Endodermal cell (in vitro differentiated cells): ENCODE data around the gene NUP107. TPM values are rescaled to one million over a fixed set of nuclear protein-coding genes. Genes with fewer than 3 reads are reported as not detected.
A peak's percentile ranks its signal among the peaks of the same experiment; 100 is the strongest.

Experiments used
- DNase-seq: peaks from one replicate; pipeline ENCODE4 v3.0.0-alpha.2; 2017
- H3K27ac ChIP-seq: 2 replicates; pipeline ENCODE4 v1.5.1; 2013; ENCODE audit warnings: mild to moderate bottlenecking, low read depth, low read length, moderate library complexity
- H3K27me3 ChIP-seq: 2 replicates; pipeline ENCODE4 v1.6.1; 2013; ENCODE audit warnings: mild to moderate bottlenecking, low read length, moderate library complexity; ENCODE audit not compliant: insufficient read depth, control insufficient read depth, poor library complexity, severe bottlenecking
- H3K36me3 ChIP-seq: 2 replicates; pipeline ENCODE4 v1.7.0; 2013; ENCODE audit warnings: mild to moderate bottlenecking, low read length, moderate library complexity; ENCODE audit not compliant: control insufficient read depth, insufficient read depth
- H3K4me1 ChIP-seq: one replicate; pipeline ENCODE4 v1.7.0; 2013; ENCODE audit warnings: low read length; ENCODE audit not compliant: control insufficient read depth, insufficient read depth
- H3K4me3 ChIP-seq: 2 replicates; pipeline ENCODE4 v1.5.1; 2013; ENCODE audit warnings: mild to moderate bottlenecking, low read length, moderate library complexity
- H3K9ac ChIP-seq: 2 replicates; pipeline ENCODE4 v1.6.1; 2013; ENCODE audit warnings: mild to moderate bottlenecking, low read length, moderate library complexity; ENCODE audit not compliant: poor library complexity, severe bottlenecking; ENCODE audit errors: extremely low read depth
- H3K9me3 ChIP-seq: 2 replicates; pipeline ENCODE4 v1.6.1; 2013; ENCODE audit warnings: mild to moderate bottlenecking, low read length, moderate library complexity; ENCODE audit not compliant: control insufficient read depth
- H3K27ac Mint-ChIP-seq: 2 replicates; pipeline ENCODE4 v1.8.0; 2020; ENCODE audit warnings: mixed read lengths
- H3K27me3 Mint-ChIP-seq: 2 replicates; pipeline ENCODE4 v1.8.0; 2021; ENCODE audit warnings: mild to moderate bottlenecking, mixed read lengths; ENCODE audit not compliant: insufficient read depth
- H3K36me3 Mint-ChIP-seq: 2 replicates; pipeline ENCODE4 v1.8.0; 2020; ENCODE audit warnings: low read depth, mixed read lengths
- H3K4me1 Mint-ChIP-seq: 2 replicates; pipeline ENCODE4 v1.8.0; 2020; ENCODE audit warnings: mixed read lengths
- H3K4me3 Mint-ChIP-seq: 2 replicates; pipeline ENCODE4 v1.8.0; 2020; ENCODE audit warnings: mild to moderate bottlenecking, moderate library complexity, mixed read lengths
- H3K9me3 Mint-ChIP-seq: 2 replicates; pipeline ENCODE4 v1.8.0; 2020; ENCODE audit warnings: mild to moderate bottlenecking, mixed read lengths
- WGBS, 2 experiments: methylation state at CpG; one replicate each; pipeline versions ENCODE4 v1.1.5 to v1.1.7; 2013; ENCODE audit warnings: missing lambda C conversion rate in 2 of 2, mixed read lengths in 1 of 2; ENCODE audit not compliant: insufficient coverage in 1 of 2, insufficient read length in 1 of 2; 5-methylcytosine and 5-hydroxymethylcytosine counted together
- total RNA-seq, 2 donors: library from RNA; stranded (reverse); fragmentation: NEBNext Ultra II Directional in 1 of 2; extraction: Animal tissue kit (Norgen Biotek cat#: 25700) in 1 of 2; gene quantifications; 2 replicates in 1 of 2; 3 replicates in 1 of 2; pipeline ENCODE4 v1.2.1, GENCODE V29; 2021
- TF ChIP-seq, protein P1 (sequence below): fragments of 200-600 bp; sonication (generic); conservative IDR thresholded peaks from 2 replicates; pipeline ENCODE4 v1.5.0; 2021; ENCODE audit warnings: antibody characterized with exemption, mild to moderate bottlenecking

Gene NUP107
- total RNA-seq, 2 donors from 2014 or later, result 116 to 130 TPM

DNA sequence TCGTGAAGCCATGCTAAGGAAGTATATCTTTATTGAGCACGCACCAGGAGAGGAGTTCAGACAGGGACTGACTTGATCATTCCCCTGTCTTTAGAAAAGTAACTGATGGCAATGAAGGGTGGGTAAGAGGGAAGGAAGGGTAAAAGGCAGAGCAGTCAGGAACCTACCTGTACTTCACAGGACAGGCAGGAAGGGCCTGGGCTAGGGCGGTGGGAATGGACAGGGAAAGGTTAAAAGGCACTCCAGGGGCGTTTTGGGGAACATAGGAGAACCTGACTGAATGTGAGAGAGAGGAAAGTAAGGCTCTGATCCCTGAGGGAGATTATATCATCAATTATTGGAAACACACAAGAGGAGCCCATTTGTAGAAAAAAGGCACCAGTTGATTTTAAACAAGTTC lies 63.1 kb downstream of the NUP107 start:
- no peaks in the 10 kb centered on the region for H3K9me3 Mint-ChIP-seq

DNA sequence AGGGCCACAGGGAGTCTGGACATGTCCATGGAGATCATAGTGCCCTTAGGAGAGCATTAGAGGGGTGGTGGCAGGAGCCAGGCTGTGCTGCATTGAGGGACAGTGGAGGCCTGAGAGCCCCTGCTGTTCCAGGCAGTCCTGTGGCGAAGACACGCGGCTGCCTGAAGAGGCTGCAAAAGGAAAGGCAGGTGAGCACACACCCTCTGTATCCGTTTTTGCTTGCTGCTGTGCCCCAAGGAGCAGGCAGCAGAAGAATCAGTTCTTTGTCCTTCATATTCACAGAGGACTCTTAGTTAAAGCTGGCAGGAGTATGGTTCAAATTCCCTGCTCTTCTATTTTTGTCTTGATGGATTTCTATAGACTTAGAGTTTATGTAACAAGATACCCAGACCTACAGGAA lies 63.7 kb downstream of the NUP107 start:
- Mint-ChIP-seq H3K4me3 (no peak overlapping the region), H3K27ac (no peak overlapping the region), H3K9me3 (no peaks in the 10 kb centered on the region), H3K4me1 (peaks cover 8% of the 10 kb centered on the region), H3K27me3 (no peaks in the 10 kb centered on the region), H3K36me3 (peaks cover 28% of the 10 kb centered on the region)
- TF ChIP-seq, protein P1, sequence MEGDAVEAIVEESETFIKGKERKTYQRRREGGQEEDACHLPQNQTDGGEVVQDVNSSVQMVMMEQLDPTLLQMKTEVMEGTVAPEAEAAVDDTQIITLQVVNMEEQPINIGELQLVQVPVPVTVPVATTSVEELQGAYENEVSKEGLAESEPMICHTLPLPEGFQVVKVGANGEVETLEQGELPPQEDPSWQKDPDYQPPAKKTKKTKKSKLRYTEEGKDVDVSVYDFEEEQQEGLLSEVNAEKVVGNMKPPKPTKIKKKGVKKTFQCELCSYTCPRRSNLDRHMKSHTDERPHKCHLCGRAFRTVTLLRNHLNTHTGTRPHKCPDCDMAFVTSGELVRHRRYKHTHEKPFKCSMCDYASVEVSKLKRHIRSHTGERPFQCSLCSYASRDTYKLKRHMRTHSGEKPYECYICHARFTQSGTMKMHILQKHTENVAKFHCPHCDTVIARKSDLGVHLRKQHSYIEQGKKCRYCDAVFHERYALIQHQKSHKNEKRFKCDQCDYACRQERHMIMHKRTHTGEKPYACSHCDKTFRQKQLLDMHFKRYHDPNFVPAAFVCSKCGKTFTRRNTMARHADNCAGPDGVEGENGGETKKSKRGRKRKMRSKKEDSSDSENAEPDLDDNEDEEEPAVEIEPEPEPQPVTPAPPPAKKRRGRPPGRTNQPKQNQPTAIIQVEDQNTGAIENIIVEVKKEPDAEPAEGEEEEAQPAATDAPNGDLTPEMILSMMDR, result no peak
- WGBS, 2 experiments, result 80 to 81% methylated on average over 3 to 4 of the region's 4 CpGs
- Histone ChIP-seq H3K36me3 (peaks cover 51% of the 10 kb centered on the region), H3K4me1 (no peaks in the 10 kb centered on the region), H3K9ac (no peak overlapping the region), H3K9me3 (no peaks in the 10 kb centered on the region), H3K27me3 (no peaks in the 10 kb centered on the region), H3K27ac (no peak overlapping the region), H3K4me3 (no peak overlapping the region)
- DNase-seq, result peak; percentile 55

More for the DNA sequence above, 63.1 kb downstream of the NUP107 start:
- Histone ChIP-seq H3K9me3 (no peaks in the 10 kb centered on the region), H3K27ac (no peak overlapping the region), H3K9ac (no peak overlapping the region), H3K27me3 (no peaks in the 10 kb centered on the region), H3K4me3 (no peak overlapping the region), H3K4me1 (no peaks in the 10 kb centered on the region), H3K36me3 (peaks cover 45% of the 10 kb centered on the region)
- TF ChIP-seq, protein P1, result no peak
- peak overlapping the region; percentile 5 for H3K27ac Mint-ChIP-seq
- no peak overlapping the region for H3K4me3 Mint-ChIP-seq
- peaks cover 8% of the 10 kb centered on the region for H3K4me1 Mint-ChIP-seq
- DNase-seq, result no peak
- no peaks in the 10 kb centered on the region for H3K27me3 Mint-ChIP-seq
- peaks cover 23% of the 10 kb centered on the region for H3K36me3 Mint-ChIP-seq
- 92 to 100% methylated on average over 3 to 4 of the region's 4 CpGs for WGBS, 2 experiments

DNA sequence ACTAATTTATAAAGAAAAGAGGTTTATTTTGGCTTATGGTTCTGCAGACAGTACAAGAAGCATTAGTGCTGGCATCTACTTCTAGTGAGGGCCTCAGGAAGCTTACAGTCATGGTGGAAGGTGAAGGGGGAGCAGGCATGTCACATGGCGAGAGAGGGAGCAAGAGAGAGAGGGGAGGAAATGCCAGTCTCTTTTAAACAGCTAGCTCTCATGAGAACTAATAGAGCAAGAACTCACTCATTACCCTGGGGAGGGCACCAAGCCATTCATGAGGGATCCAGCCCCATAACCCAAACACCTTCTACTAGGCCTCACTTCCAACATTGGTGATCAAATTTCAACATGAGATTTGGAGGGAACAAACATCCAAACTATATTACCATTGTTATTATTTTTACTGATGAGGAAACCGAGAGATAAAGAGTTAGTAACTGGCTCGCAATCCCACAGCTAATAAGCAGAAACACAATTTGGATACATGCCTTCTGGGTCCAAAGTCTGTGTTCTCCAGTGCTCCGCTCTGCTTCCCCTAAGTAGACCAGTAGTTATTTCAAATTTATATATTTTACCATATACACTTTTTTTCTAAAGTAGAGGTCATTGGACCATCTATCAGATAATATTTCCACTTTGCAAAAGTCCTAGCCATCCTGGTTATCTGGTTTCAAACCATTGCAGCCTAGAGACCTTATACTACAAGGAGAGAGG lies 68.9 kb downstream of the NUP107 start:
- no peak overlapping the region for H3K27ac ChIP-seq
- Mint-ChIP-seq H3K4me1 (no peaks in the 10 kb centered on the region), H3K36me3 (peaks cover 66% of the 10 kb centered on the region), H3K4me3 (no peak overlapping the region), H3K27ac (no peak overlapping the region), H3K27me3 (no peaks in the 10 kb centered on the region), H3K9me3 (no peaks in the 10 kb centered on the region)
- 97 to 100% methylated on average over 2 to 3 of the region's 4 CpGs for WGBS, 2 experiments
- no peaks in the 10 kb centered on the region for H3K27me3 ChIP-seq
- H3K9me3 ChIP-seq, result no peaks in the 10 kb centered on the region
- no peak overlapping the region for H3K9ac ChIP-seq
- TF ChIP-seq, protein P1, result no peak
- H3K4me3 ChIP-seq, result no peak overlapping the region
- no peak for DNase-seq
- H3K36me3 ChIP-seq, result peaks cover 71% of the 10 kb centered on the region
- H3K4me1 ChIP-seq, result no peaks in the 10 kb centered on the region
